C4-2B (cell line): Measurements from ENCODE around the gene LARGE1.

Experiments used
- ZFX ChIP-seq: fragments of 450-650 bp; IDR thresholded peaks from 2 replicates; pipeline ENCODE4 v1.6.1; 2017
- TF ChIP-seq, protein P1 (sequence below): fragments of 450-650 bp; conservative IDR thresholded peaks from 2 replicates; pipeline ENCODE4 v1.5.1; 2017; ENCODE audit warnings: mild to moderate bottlenecking

- TF ChIP-seq, protein P1, sequence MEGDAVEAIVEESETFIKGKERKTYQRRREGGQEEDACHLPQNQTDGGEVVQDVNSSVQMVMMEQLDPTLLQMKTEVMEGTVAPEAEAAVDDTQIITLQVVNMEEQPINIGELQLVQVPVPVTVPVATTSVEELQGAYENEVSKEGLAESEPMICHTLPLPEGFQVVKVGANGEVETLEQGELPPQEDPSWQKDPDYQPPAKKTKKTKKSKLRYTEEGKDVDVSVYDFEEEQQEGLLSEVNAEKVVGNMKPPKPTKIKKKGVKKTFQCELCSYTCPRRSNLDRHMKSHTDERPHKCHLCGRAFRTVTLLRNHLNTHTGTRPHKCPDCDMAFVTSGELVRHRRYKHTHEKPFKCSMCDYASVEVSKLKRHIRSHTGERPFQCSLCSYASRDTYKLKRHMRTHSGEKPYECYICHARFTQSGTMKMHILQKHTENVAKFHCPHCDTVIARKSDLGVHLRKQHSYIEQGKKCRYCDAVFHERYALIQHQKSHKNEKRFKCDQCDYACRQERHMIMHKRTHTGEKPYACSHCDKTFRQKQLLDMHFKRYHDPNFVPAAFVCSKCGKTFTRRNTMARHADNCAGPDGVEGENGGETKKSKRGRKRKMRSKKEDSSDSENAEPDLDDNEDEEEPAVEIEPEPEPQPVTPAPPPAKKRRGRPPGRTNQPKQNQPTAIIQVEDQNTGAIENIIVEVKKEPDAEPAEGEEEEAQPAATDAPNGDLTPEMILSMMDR = no peak
- TF ChIP-seq ZFX = no peak
Observed at GRCh38 chr22:33831651-33832050, 88.6 kb downstream of the LARGE1 start.
